ENCODE measurements around the gene NET1.

NET1 gene

DNA sequence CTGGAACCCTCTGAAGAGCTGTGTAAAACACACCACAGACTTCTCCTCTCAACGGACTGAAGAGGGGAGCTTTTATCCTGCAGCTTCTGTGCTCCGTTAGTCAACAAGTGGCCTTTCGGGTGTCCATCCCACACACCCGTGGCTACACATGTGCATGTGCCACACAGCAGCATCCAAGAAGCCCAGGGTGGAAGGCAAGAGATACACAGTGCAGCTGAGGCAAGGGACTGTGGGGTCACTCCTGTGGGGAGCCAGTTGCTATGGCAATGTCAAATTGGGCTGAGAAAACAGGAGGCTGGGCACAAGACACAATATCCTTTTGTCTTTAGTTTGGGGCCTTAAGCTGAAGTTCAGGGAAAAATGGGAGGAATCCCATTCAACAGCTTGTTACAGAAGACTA, 28.7 kb downstream of the NET1 start:
- no peak for DNase-seq (ENCODE audit: low read depth, low spot score)
- TF ChIP-seq, protein P1, sequence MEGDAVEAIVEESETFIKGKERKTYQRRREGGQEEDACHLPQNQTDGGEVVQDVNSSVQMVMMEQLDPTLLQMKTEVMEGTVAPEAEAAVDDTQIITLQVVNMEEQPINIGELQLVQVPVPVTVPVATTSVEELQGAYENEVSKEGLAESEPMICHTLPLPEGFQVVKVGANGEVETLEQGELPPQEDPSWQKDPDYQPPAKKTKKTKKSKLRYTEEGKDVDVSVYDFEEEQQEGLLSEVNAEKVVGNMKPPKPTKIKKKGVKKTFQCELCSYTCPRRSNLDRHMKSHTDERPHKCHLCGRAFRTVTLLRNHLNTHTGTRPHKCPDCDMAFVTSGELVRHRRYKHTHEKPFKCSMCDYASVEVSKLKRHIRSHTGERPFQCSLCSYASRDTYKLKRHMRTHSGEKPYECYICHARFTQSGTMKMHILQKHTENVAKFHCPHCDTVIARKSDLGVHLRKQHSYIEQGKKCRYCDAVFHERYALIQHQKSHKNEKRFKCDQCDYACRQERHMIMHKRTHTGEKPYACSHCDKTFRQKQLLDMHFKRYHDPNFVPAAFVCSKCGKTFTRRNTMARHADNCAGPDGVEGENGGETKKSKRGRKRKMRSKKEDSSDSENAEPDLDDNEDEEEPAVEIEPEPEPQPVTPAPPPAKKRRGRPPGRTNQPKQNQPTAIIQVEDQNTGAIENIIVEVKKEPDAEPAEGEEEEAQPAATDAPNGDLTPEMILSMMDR (IDR thresholded peaks at IDR 0.05; ENCODE audit: low read depth, low read length) = no peak
- in situ Hi-C loops (cut with HindIII; ENCODE audit: low sequenced_read_pairs) = no loop called here
- H3K4me3 ChIP-seq (ENCODE audit: low read depth, low read length) = no peak overlapping the region

DNA sequence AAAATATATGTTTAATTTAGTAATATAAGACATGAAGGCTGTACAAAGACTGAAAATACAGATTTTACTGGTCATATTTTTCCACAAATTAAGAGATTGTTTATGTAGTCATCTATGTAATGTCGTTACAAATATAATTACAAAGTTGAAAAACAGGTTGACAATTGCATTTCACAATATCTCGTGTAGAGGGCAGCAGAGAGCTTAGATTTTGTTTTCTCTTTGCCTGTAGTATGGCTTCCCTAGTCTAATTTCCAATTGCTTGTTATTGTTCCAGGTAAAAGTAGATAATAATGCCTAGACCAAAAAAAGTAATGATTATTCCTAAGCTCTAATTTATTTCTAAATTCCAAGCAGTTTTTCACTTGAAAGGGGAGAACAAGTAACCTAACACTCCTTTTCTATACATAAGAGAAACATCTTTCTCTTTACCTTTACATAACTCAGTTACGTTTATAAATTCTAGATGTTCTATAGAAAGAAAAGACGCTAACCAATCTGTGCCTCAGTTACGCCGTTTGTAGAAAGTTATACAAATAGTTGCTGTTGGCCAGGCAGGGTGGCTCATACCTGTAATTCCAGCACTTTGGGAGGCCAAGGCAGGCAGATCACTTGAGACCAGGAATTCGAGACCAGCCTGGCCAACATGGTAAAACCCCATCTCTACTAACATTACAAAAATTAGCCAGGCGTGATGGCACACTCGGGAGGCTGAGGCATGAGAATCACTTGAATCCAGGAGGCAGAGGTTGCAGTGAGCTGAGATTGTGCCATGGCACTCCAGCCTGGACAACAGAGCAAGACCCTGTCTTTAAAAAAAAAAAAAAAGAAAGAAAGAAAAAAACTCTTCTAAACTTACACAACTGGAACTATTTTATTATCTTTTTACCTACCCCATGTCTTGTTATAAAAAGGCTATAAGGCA, 30.0 kb downstream of the NET1 start:
- DNase-seq (ENCODE audit: low read depth, low spot score) = peak; percentile 64
- in situ Hi-C loops (cut with HindIII; ENCODE audit: low sequenced_read_pairs) = no loop called here
- H3K4me3 ChIP-seq (ENCODE audit: low read depth, low read length) = no peak overlapping the region
- TF ChIP-seq, protein P1 (IDR thresholded peaks at IDR 0.05; ENCODE audit: low read depth, low read length) = peak; percentile 64

DNA sequence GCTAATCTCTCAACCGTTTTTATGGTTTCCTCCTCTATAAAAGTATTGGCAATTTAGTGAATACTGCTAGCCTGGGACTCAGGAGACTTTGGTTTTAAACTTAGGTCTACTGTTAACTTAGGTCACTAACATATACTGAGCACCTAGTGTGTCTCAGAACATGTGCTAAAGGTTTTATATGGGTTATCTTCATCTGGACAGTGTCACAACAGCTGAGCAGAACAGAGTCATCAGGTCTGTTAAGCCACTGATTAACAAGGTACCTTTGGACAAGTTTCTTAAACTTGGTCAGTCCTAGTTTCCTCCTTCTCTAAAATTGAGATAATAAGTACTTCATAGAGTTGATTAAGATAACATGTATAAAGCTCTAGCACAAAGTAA, 30.6 kb downstream of the NET1 start:
- no peak for DNase-seq (ENCODE audit: low read depth, low spot score)

DNA sequence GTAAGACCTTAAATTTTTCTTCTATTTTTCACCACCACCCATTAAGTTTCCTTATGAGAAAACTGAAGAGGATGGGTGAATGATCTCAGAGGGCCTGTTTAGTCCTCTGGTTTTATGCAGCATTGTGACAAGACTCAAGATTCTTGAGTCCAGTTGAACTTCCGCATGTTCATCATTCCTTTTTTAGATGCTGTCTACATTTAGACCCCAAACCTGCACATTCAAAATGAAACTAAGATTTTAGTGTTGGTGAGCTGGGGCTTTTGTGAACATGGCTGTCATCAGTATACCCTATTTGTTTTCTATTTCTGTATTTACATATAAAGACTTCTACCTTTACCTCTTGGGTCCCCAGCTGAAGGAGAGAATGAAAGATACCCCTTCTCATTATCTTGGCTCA, 31.1 kb downstream of the NET1 start:
- DNase-seq (ENCODE audit: low read depth, low spot score) = no peak
- TF ChIP-seq, protein P1 (IDR thresholded peaks at IDR 0.05; ENCODE audit: low read depth, low read length) = no peak
- in situ Hi-C loops (cut with HindIII; ENCODE audit: low sequenced_read_pairs) = no loop called here
- H3K4me3 ChIP-seq (ENCODE audit: low read depth, low read length) = no peak overlapping the region

More for the DNA sequence above, 30.6 kb downstream of the NET1 start:
- TF ChIP-seq, protein P1 (IDR thresholded peaks at IDR 0.05; ENCODE audit: low read depth, low read length) = no peak
- in situ Hi-C loops (cut with HindIII; ENCODE audit: low sequenced_read_pairs) = no loop called here
- H3K4me3 ChIP-seq (ENCODE audit: low read depth, low read length) = no peak overlapping the region

DNA sequence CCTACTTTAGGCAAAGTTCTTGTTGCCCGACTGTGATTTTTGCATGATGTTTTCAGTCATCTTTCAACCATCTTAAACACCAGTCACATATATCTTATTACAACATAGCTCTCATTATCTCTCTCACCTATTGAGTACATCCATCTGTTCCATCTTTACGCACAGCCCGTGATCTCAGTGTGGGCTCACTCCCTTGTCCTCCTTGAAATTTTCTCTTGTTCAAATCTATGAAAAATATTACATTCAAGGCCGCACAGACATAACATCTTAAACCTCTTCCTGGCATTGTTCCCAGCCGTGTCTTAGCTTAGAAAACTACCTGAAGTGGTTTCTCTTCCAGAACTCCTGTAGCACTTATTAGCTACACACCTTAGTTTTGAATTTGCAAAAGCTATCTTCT, 32.6 kb downstream of the NET1 start:
- DNase-seq (ENCODE audit: low read depth, low spot score) = no peak
- TF ChIP-seq, protein P1 (IDR thresholded peaks at IDR 0.05; ENCODE audit: low read depth, low read length) = no peak
- no peak overlapping the region for H3K4me3 ChIP-seq (ENCODE audit: low read depth, low read length)
- in situ Hi-C loops (cut with HindIII; ENCODE audit: low sequenced_read_pairs) = no loop called here

DNA sequence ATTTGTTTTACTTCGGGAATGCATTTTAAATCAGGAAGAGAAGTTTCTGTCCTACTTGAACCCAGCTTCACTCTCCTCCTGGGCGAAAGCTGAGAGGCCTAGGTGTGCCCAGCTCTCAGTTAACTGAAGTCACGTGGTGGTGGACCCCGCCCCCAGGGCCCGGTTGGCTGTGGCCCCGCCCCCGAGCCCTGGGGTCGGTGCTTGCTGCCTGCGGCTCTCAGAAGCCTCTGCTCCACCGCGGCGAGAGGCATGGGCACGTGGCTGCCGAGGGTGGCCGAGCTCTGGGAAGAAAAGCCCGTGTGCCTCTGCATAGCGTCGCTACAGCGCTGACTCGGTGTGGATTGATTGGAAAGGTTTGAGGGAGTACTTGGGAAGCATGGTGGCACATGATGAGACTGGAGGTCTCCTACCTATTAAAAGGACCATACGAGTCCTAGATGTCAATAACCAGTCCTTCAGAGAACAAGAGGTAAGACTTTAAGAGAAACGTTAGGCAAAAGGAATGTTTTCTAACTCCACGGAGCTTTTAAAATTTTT, 34.1 kb downstream of the NET1 start:
- in situ Hi-C loops (cut with HindIII; ENCODE audit: low sequenced_read_pairs) = no loop called here
- peak overlapping the region; percentile 70 for H3K4me3 ChIP-seq (ENCODE audit: low read depth, low read length)
- TF ChIP-seq, protein P1 (IDR thresholded peaks at IDR 0.05; ENCODE audit: low read depth, low read length) = no peak
- DNase-seq (ENCODE audit: low read depth, low spot score) = peak; percentile 87
